HEK293 (cell line): ENCODE results near the gene EHMT1.

Source experiments
- CTCF ChIA-PET: fragments of 350-600 bp; formaldehyde crosslinking; extraction: SDS; loops from one replicate; lab custom pipeline; 2021; ENCODE audit warnings: antibody characterized with exemption; lab: Yijun Ruan, JAX
- POLR2A ChIA-PET: fragments of 300-600 bp; formaldehyde crosslinking; extraction: SDS; loops from one replicate; lab custom pipeline; 2020; ENCODE audit warnings: antibody characterized with exemption, inconsistent platforms; lab: Yijun Ruan, JAX
- H3K27ac ChIP-seq: fragments of 200-500 bp; sonication (Bioruptor generic); 2 replicates; pipeline ENCODE4 v1.5.1; 2014; ENCODE audit warnings: low read depth, low read length, control low read depth, inconsistent platforms; ENCODE audit errors: extremely low read depth
- H3K36me3 ChIP-seq, 2 experiments: fragments of 200-500 bp in 1 of 2; sonication (Bioruptor generic) in 1 of 2; 1 replicate in 1 of 2; 2 replicates in 1 of 2; pipeline ENCODE4 v1.5.1; 2014 to 2017; ENCODE audit warnings: inconsistent platforms in 2 of 2, low read length in 2 of 2; ENCODE audit not compliant: control insufficient read depth in 2 of 2, insufficient read depth in 1 of 2
- H3K4me1 ChIP-seq: fragments of 200-500 bp; sonication (Bioruptor generic); 2 replicates; pipeline ENCODE4 v1.5.1; 2014; ENCODE audit warnings: mild to moderate bottlenecking, low read length, inconsistent platforms; ENCODE audit not compliant: control insufficient read depth, insufficient read depth
- H3K4me3 ChIP-seq: 2 replicates; pipeline ENCODE4 v1.5.1; 2011; ENCODE audit warnings: low read depth, mild to moderate bottlenecking, control low read depth, low read length, moderate library complexity
- H3K9me3 ChIP-seq: fragments of 200-500 bp; sonication (Bioruptor generic); 2 replicates; pipeline ENCODE4 v1.5.1; 2014; ENCODE audit warnings: low read depth, low read length, inconsistent platforms; ENCODE audit not compliant: control insufficient read depth, insufficient read depth
- SETDB1 ChIP-seq: IDR thresholded peaks from one replicate; pipeline ENCODE4 v1.6.1; 2017; ENCODE audit warnings: mild to moderate bottlenecking, low read length, moderate library complexity, mixed read lengths; ENCODE audit not compliant: insufficient read length
- ZBTB8A ChIP-seq: fragments of 450-650 bp; formaldehyde crosslinking; IDR thresholded peaks from 2 replicates; pipeline ENCODE4 v1.5.1; 2016; ENCODE audit warnings: missing biosample characterization, missing genetic modification characterization
- ZNF514 ChIP-seq: fragments of 450-650 bp; formaldehyde crosslinking; IDR thresholded peaks from 2 replicates; pipeline ENCODE4 v1.5.1; 2016; ENCODE audit warnings: missing biosample characterization, missing genetic modification characterization
- ZNF529 ChIP-seq: fragments of 450-650 bp; formaldehyde crosslinking; IDR thresholded peaks from 2 replicates; pipeline ENCODE4 v1.5.1; 2017; ENCODE audit warnings: missing genetic modification characterization, missing biosample characterization; ENCODE audit not compliant: insufficient replicate concordance
- ZNF610 ChIP-seq: fragments of 450-650 bp; formaldehyde crosslinking; IDR thresholded peaks from 2 replicates; pipeline ENCODE4 v1.5.1; 2016; ENCODE audit warnings: missing biosample characterization, missing genetic modification characterization, borderline replicate concordance
- ZNF791 ChIP-seq: fragments of 450-650 bp; formaldehyde crosslinking; IDR thresholded peaks from 2 replicates; pipeline ENCODE4 v1.5.1; 2016; ENCODE audit warnings: missing biosample characterization, missing genetic modification characterization
- ZNF843 ChIP-seq: fragments of 450-650 bp; formaldehyde crosslinking; IDR thresholded peaks from 2 replicates; pipeline ENCODE4 v1.5.1; 2016; ENCODE audit warnings: missing biosample characterization, missing genetic modification characterization
- ZSCAN30 ChIP-seq: fragments of 450-650 bp; IDR thresholded peaks from 2 replicates; pipeline ENCODE4 v1.5.1; 2018; ENCODE audit warnings: missing biosample characterization, mild to moderate bottlenecking, missing genetic modification characterization, moderate library complexity
- TF ChIP-seq, protein P1 (sequence below): fragments of 450-650 bp; formaldehyde crosslinking; IDR thresholded peaks from 2 replicates; pipeline ENCODE4 v1.5.1; 2016; ENCODE audit warnings: missing biosample characterization, missing genetic modification characterization, low read depth
- TF ChIP-seq, protein P2 (sequence below): fragments of 450-650 bp; formaldehyde crosslinking; IDR thresholded peaks from 2 replicates; pipeline ENCODE4 v1.5.1; 2016; ENCODE audit warnings: missing biosample characterization, missing genetic modification characterization
- TF ChIP-seq, protein P3 (sequence below): fragments of 450-650 bp; formaldehyde crosslinking; IDR thresholded peaks from 2 replicates; pipeline ENCODE4 v1.5.1; 2016; ENCODE audit warnings: missing biosample characterization, missing genetic modification characterization
- TF ChIP-seq, protein P4 (sequence below): fragments of 450-650 bp; formaldehyde crosslinking; IDR thresholded peaks from 2 replicates; pipeline ENCODE4 v1.5.1; 2016; ENCODE audit warnings: missing biosample characterization, missing genetic modification characterization

EHMT1 gene

DNA sequence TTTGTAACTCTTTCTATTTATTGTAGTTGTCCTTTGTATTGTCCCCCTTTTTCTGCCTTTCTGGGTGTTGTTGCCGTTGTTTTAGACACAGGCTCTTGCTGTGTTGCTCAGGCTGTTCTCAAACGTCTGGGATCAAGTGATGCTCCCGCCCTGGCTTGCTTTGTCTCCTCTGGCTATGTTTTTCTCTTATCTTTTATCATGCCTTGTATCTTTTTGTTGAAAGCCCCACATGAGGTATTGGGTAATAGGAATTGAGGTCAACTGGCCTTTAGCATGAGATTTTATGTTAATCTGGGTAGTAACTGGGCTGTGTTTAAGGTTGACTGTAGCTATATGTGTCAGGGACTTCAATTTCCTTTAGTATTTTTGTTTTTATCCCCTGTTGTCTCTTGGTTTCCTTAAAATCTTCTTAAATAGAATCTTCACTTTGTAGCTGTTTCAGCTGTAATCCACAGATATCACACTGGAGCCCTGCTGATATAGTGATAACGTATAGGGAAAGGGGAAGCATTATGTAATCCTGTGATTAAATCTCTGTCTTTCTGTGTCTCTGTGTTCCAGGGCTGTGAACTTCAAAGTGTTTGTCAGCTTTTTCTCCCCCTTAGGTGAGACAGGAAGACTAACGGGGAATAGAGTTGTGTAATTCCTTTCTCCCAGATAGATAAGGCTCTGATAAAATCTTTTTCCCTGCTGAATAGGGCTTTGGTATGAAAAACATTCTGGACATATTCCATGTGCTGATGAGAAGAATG is 232.9 kb downstream of the EHMT1 start:
- CTCF ChIA-PET = no interaction called here

DNA sequence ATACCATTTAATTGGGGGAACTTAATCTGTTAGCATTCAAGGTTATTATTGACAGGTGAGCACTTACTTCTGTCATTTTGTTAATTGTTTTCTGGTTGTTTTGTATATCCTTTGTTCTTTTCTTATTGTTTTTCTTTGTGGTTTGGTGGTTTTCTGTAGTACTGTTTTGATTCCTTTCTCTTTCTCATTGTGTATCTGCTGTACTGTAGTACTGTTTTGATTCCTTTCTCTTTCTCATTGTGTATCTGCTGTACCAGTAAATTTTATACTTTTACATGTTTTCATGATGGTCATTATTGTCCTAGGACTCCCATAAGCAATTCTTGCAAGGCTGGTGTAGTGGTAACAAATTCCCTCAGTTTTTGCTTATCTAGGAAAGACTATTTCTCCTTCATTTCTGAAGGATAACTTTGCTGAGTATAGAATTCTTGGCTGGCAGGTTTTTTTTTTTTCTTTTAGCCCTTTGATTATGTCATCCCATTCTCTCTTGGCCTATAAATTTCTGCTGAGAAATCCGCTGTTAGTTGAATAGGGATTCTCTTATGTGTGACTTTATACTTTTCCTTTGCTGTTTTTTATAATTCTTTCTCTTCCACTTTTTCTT is 234.7 kb downstream of the EHMT1 start:
- Histone ChIP-seq H3K27ac (no peak overlapping the region), H3K4me1 (no peaks in the 10 kb centered on the region), H3K36me3 (no peaks in the 10 kb centered on the region), H3K4me3 (no peak overlapping the region), H3K9me3 (no peaks in the 10 kb centered on the region)
- TF ChIP-seq SETDB1 (peak; percentile 94), ZSCAN30 (tag by site-specific recombination) (no peak)
- TF ChIP-seq, protein P1, sequence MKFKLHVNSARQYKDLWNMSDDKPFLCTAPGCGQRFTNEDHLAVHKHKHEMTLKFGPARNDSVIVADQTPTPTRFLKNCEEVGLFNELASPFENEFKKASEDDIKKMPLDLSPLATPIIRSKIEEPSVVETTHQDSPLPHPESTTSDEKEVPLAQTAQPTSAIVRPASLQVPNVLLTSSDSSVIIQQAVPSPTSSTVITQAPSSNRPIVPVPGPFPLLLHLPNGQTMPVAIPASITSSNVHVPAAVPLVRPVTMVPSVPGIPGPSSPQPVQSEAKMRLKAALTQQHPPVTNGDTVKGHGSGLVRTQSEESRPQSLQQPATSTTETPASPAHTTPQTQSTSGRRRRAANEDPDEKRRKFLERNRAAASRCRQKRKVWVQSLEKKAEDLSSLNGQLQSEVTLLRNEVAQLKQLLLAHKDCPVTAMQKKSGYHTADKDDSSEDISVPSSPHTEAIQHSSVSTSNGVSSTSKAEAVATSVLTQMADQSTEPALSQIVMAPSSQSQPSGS = 0 out of 2 replicates have a peak, but pooled peaks have one; percentile 10
- CTCF ChIA-PET = interaction anchor here (0.7 kb wide), 1 partner anchor 119 kb away, joined by 3 read pairs; no protein-coding TSS in a partner anchor
- POLR2A ChIA-PET = no interaction called here

More for the DNA sequence above, 232.9 kb downstream of the EHMT1 start:
- no peaks in the 10 kb centered on the region for H3K4me1 ChIP-seq
- H3K36me3 ChIP-seq = no peaks in the 10 kb centered on the region
- POLR2A ChIA-PET = no interaction called here
- H3K27ac ChIP-seq = no peak overlapping the region
- H3K4me3 ChIP-seq = no peak overlapping the region
- no peaks in the 10 kb centered on the region for H3K9me3 ChIP-seq
- TF ChIP-seq ZNF791 (tag by site-specific recombination) (no peak), ZNF529 (no peak), ZNF843 (tag by site-specific recombination) (no peak), ZBTB8A (no peak), ZNF514 (tag by site-specific recombination) (no peak)
- TF ChIP-seq, protein P2, sequence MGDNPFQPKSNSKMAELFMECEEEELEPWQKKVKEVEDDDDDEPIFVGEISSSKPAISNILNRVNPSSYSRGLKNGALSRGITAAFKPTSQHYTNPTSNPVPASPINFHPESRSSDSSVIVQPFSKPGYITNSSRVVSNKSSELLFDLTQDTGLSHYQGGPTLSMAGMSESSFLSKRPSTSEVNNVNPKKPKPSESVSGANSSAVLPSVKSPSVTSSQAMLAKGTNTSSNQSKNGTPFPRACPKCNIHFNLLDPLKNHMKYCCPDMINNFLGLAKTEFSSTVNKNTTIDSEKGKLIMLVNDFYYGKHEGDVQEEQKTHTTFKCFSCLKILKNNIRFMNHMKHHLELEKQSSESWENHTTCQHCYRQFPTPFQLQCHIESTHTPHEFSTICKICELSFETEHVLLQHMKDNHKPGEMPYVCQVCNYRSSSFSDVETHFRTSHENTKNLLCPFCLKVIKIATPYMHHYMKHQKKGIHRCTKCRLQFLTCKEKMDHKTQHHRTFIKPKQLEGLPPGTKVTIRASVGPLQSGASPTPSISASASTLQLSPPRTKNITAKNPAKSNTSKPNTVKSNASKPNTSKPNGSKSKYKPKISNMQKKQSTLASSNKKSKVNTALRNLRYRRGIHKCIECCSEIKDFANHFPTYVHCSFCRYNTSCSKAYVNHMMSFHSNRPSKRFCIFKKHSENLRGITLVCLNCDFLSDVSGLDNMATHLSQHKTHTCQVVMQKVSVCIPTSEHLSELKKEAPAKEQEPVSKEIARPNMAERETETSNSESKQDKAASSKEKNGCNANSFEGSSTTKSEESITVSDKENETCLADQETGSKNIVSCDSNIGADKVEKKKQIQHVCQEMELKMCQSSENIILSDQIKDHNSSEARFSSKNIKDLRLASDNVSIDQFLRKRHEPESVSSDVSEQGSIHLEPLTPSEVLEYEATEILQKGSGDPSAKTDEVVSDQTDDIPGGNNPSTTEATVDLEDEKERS (tag by site-specific recombination) = no peak
- TF ChIP-seq, protein P3, sequence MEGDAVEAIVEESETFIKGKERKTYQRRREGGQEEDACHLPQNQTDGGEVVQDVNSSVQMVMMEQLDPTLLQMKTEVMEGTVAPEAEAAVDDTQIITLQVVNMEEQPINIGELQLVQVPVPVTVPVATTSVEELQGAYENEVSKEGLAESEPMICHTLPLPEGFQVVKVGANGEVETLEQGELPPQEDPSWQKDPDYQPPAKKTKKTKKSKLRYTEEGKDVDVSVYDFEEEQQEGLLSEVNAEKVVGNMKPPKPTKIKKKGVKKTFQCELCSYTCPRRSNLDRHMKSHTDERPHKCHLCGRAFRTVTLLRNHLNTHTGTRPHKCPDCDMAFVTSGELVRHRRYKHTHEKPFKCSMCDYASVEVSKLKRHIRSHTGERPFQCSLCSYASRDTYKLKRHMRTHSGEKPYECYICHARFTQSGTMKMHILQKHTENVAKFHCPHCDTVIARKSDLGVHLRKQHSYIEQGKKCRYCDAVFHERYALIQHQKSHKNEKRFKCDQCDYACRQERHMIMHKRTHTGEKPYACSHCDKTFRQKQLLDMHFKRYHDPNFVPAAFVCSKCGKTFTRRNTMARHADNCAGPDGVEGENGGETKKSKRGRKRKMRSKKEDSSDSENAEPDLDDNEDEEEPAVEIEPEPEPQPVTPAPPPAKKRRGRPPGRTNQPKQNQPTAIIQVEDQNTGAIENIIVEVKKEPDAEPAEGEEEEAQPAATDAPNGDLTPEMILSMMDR (tag by site-specific recombination) = no peak

DNA sequence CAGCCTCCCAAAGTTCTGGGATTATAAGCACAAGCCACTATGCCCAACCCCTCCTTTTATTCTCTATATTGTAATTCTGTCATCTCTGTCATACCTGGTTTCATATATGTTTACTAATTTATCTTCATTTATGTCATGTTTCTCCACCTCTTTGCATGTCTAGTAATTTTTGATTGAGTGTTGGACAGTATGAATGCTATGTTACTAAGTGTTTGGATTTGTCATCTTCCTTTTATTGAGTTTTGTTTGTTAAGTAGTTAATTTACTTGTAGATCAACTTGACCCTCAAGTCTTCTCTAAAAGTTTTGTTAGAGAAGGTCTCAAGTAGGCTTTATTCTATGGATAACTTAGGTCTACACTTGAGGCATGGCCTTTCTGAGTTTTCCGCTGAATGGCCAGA is 241.6 kb downstream of the EHMT1 start:
- Histone ChIP-seq H3K27ac (no peak overlapping the region), H3K4me1 (no peaks in the 10 kb centered on the region), H3K36me3 (no peaks in the 10 kb centered on the region), H3K4me3 (no peak overlapping the region), H3K9me3 (no peaks in the 10 kb centered on the region)
- TF ChIP-seq ZNF610 (tag by site-specific recombination) (no peak), SETDB1 (peak; percentile 53)
- TF ChIP-seq, protein P4, sequence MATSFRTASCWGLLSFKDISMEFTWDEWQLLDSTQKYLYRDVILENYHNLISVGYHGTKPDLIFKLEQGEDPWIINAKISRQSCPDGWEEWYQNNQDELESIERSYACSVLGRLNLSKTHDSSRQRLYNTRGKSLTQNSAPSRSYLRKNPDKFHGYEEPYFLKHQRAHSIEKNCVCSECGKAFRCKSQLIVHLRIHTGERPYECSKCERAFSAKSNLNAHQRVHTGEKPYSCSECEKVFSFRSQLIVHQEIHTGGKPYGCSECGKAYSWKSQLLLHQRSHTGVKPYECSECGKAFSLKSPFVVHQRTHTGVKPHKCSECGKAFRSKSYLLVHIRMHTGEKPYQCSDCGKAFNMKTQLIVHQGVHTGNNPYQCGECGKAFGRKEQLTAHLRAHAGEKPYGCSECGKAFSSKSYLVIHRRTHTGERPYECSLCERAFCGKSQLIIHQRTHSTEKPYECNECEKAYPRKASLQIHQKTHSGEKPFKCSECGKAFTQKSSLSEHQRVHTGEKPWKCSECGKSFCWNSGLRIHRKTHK = peak; percentile 99
- ChIA-PET CTCF (interaction anchor here (0.6 kb wide), 1 partner anchor 279 kb away, joined by 4 read pairs; no protein-coding TSS in a partner anchor), POLR2A (no interaction called here)
